GM23338 (cell line): ENCODE measurements around the gene SLC17A6. TPM values are rescaled to one million over a fixed set of nuclear protein-coding genes. Genes with fewer than 3 reads are reported as not detected.

Experiments
- ATAC-seq: fragments of 200-7000 bp; cut with Tn5 transposase; 3 replicates; pipeline ENCODE4 v1.9.1; 2020
- DNase-seq: peaks from one replicate; pipeline ENCODE4 v3.0.0-alpha.2; 2015; ENCODE audit warnings: low spot score
- H2AFZ ChIP-seq: fragments of 200-600 bp; sonication (generic); 2 replicates; pipeline ENCODE4 v1.8.0; 2016; ENCODE audit warnings: antibody characterized with exemption, mild to moderate bottlenecking, moderate library complexity
- H3F3A ChIP-seq: fragments of 200-600 bp; sonication (generic); replicated peaks from 2 replicates; pipeline ENCODE4 v1.8.0; 2017; ENCODE audit warnings: antibody characterized with exemption, mixed run types, low read depth
- H3K27ac ChIP-seq: fragments of 200-600 bp; sonication (generic); 2 replicates; pipeline ENCODE4 v1.6.1; 2016; ENCODE audit warnings: low read depth
- H3K27me3 ChIP-seq: fragments of 200-600 bp; sonication (generic); 2 replicates; pipeline ENCODE4 v1.8.0; 2016; ENCODE audit warnings: mild to moderate bottlenecking, mixed run types, moderate library complexity; ENCODE audit not compliant: insufficient read depth
- H3K36me3 ChIP-seq: fragments of 200-600 bp; sonication (generic); 2 replicates; pipeline ENCODE4 v1.8.0; 2016; ENCODE audit warnings: mild to moderate bottlenecking; ENCODE audit not compliant: insufficient read depth
- H3K4me1 ChIP-seq: fragments of 200-600 bp; sonication (generic); 2 replicates; pipeline ENCODE4 v1.8.0; 2016; ENCODE audit warnings: mild to moderate bottlenecking, moderate library complexity; ENCODE audit not compliant: insufficient read depth
- H3K4me2 ChIP-seq: fragments of 200-600 bp; sonication (generic); 2 replicates; pipeline ENCODE4 v1.7.1; 2017; ENCODE audit warnings: mixed run types
- H3K4me3 ChIP-seq: fragments of 200-600 bp; sonication (generic); 2 replicates; pipeline ENCODE4 v1.6.1; 2016; ENCODE audit warnings: mixed run types
- H3K79me2 ChIP-seq: fragments of 200-600 bp; sonication (generic); replicated peaks from 2 replicates; pipeline ENCODE4 v1.8.0; 2017; ENCODE audit warnings: mild to moderate bottlenecking; ENCODE audit not compliant: insufficient read depth
- H3K9me2 ChIP-seq: fragments of 200-600 bp; sonication (generic); 2 replicates; pipeline ENCODE4 v1.8.0; 2017; ENCODE audit not compliant: insufficient read depth
- H4K20me1 ChIP-seq: fragments of 200-600 bp; sonication (generic); replicated peaks from 2 replicates; pipeline ENCODE4 v1.8.0; 2017; ENCODE audit warnings: mild to moderate bottlenecking; ENCODE audit not compliant: insufficient read depth
- H3K27ac Mint-ChIP-seq: 2 replicates; pipeline ENCODE4 v1.8.0; 2020; ENCODE audit warnings: inconsistent platforms, mild to moderate bottlenecking, moderate library complexity, mixed read lengths
- H3K27me3 Mint-ChIP-seq: 3 replicates; pipeline ENCODE4 v1.8.0; 2022; ENCODE audit warnings: low read depth, mild to moderate bottlenecking, moderate library complexity, mixed read lengths, inconsistent platforms; ENCODE audit not compliant: insufficient read depth, poor library complexity
- H3K36me3 Mint-ChIP-seq: 3 replicates; pipeline ENCODE4 v1.8.0; 2021; ENCODE audit warnings: low read depth, mild to moderate bottlenecking, inconsistent platforms, moderate library complexity, mixed read lengths
- H3K4me1 Mint-ChIP-seq: 3 replicates; pipeline ENCODE4 v1.8.0; 2020; ENCODE audit warnings: mild to moderate bottlenecking, inconsistent platforms, mixed read lengths
- H3K4me3 Mint-ChIP-seq: 3 replicates; pipeline ENCODE4 v1.8.0; 2021; ENCODE audit warnings: moderate library complexity, mild to moderate bottlenecking, inconsistent platforms, mixed read lengths
- H3K9me3 Mint-ChIP-seq: 3 replicates; pipeline ENCODE4 v1.8.0; 2020; ENCODE audit warnings: moderate library complexity, mild to moderate bottlenecking, inconsistent platforms, mixed read lengths
- CREB1 ChIP-seq: fragments of 250-450 bp; sonication (Bioruptor Pico); IDR thresholded peaks from 2 replicates; pipeline ENCODE4 v1.5.0; 2020; ENCODE audit warnings: low read depth, mild to moderate bottlenecking, moderate library complexity
- EZH2 ChIP-seq: fragments of 200-600 bp; sonication (generic); IDR thresholded peaks from one replicate; pipeline ENCODE4 v1.8.0; 2017; ENCODE audit warnings: antibody characterized with exemption, mild to moderate bottlenecking, low read depth; ENCODE audit not compliant: unreplicated experiment
- EZH2phosphoT487 ChIP-seq: fragments of 200-600 bp; sonication (generic); IDR thresholded peaks from one replicate; pipeline ENCODE4 v1.8.1; 2018; ENCODE audit warnings: antibody characterized with exemption; ENCODE audit not compliant: unreplicated experiment
- NANOG ChIP-seq: IDR thresholded peaks from 2 replicates; pipeline ENCODE4 v1.6.1; 2016; ENCODE audit warnings: antibody characterized with exemption, borderline replicate concordance
- POLR2AphosphoS5 ChIP-seq: IDR thresholded peaks from 2 replicates; pipeline ENCODE4 v1.6.1; 2016; ENCODE audit warnings: antibody characterized with exemption, low read depth
- STAT1 ChIP-seq: IDR thresholded peaks from one replicate; pipeline ENCODE4 v1.6.1; 2016; ENCODE audit warnings: antibody characterized with exemption; ENCODE audit not compliant: unreplicated experiment
- ZNF114 ChIP-seq: fragments of 250-450 bp; sonication (Bioruptor Pico); IDR thresholded peaks from 2 replicates; pipeline ENCODE4 v1.5.0; 2020; ENCODE audit warnings: mild to moderate bottlenecking, moderate library complexity
- ZNF331 ChIP-seq: fragments of 250-450 bp; sonication (Bioruptor Pico); IDR thresholded peaks from 2 replicates; pipeline ENCODE4 v1.5.0; 2020; ENCODE audit warnings: low read depth, mild to moderate bottlenecking, moderate library complexity
- polyA plus RNA-seq: library from polyadenylated mRNA; unstranded; fragments of >200 nt; fragmentation: Nextera tagmentation; extraction: Ambion mirVana; gene quantifications from 2 replicates; pipeline ENCODE4 v1.2.1, GENCODE V29; 2016
- total RNA-seq: library from RNA; depleted of rRNA; stranded (reverse); fragments of >200 nt; shearing (Covaris generic); gene quantifications from 2 replicates; pipeline ENCODE4 v1.2.3, GENCODE V29; 2014
- TF ChIP-seq, protein P1 (sequence below): IDR thresholded peaks from 2 replicates; pipeline ENCODE4 v1.6.1; 2016; ENCODE audit warnings: antibody characterized with exemption
- TF ChIP-seq, protein P2 (sequence below): IDR thresholded peaks from one replicate; pipeline ENCODE4 v1.6.1; 2018; ENCODE audit warnings: antibody characterized with exemption; ENCODE audit not compliant: unreplicated experiment
- TF ChIP-seq, protein P3 (sequence below), 2 experiments: fragments of 200-600 bp in 1 of 2; sonication (generic) in 1 of 2; conservative IDR thresholded peaks; 2 replicates each; pipeline versions ENCODE4 v1.5.1 to v1.6.1; 2016 to 2017; ENCODE audit warnings: antibody characterized with exemption in 2 of 2, low read depth in 2 of 2, mild to moderate bottlenecking in 2 of 2, moderate library complexity in 1 of 2

The SLC17A6 gene
- total and polyA plus RNA-seq, 2 experiments from 2014 or later: 0.31 TPM

DNA sequence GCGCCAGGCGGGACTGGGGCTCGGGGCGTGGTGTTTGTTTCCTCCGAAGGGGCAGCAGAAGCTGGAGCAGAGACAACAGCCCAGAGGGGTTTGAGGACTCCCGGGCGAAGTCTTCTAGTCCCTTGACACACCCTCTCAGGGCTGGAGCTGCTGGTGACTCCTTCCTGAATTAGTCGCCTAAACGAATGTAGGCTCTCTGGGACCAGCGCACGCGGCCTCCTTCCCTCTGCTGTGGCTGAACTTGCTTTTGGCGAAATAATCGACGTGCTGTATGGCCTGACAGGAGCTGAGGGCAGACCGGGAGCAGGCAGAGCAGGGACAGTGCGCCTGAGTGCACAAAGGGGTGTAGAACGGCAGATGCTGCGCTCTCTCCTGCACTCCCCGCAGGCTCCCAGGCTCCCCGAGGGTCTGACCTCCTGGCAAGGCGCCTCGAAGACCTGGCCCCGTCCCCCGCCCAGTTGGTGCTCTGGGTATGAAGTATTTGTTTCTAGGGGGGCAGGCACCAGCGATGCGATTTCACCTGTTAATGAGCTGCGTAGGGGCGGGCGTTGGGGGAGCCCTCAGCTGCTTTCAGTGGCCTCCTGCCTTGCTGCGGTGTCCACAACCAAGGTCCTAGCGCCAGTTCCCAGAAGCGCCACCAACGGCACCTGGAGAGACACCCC is 5.3 kb downstream of the SLC17A6 start:
- H3K27me3 ChIP-seq: peaks cover 65% of the 10 kb centered on the region
- H3K4me2 ChIP-seq: peak overlapping the region; percentile 86
- no peaks in the 10 kb centered on the region for H4K20me1 ChIP-seq
- ATAC-seq (peak; percentile 59), DNase-seq (peak; percentile 60)
- H3K27me3 Mint-ChIP-seq: peaks cover 44% of the 10 kb centered on the region
- H3K36me3 ChIP-seq: no peaks in the 10 kb centered on the region
- H3K79me2 ChIP-seq: no peaks in the 10 kb centered on the region
- peaks cover 54% of the 10 kb centered on the region for H3K4me1 ChIP-seq
- no peak overlapping the region for H3K27ac ChIP-seq
- peak overlapping the region; percentile 76 for H3K4me3 Mint-ChIP-seq
- peak overlapping the region; percentile 88 for H2AFZ ChIP-seq
- no peaks in the 10 kb centered on the region for H3K36me3 Mint-ChIP-seq
- peak overlapping the region; percentile 65 for H3K4me3 ChIP-seq
- TF ChIP-seq STAT1 (no peak), CREB1 (CRISPR knock-in tag) (no peak), EZH2phosphoT487 (no peak), POLR2AphosphoS5 (0 out of 2 replicates have a peak, but pooled peaks have one; percentile 21), ZNF114 (CRISPR knock-in tag) (no peak), ZNF331 (CRISPR knock-in tag) (no peak), EZH2 (peak; percentile 30)
- TF ChIP-seq, protein P1, sequence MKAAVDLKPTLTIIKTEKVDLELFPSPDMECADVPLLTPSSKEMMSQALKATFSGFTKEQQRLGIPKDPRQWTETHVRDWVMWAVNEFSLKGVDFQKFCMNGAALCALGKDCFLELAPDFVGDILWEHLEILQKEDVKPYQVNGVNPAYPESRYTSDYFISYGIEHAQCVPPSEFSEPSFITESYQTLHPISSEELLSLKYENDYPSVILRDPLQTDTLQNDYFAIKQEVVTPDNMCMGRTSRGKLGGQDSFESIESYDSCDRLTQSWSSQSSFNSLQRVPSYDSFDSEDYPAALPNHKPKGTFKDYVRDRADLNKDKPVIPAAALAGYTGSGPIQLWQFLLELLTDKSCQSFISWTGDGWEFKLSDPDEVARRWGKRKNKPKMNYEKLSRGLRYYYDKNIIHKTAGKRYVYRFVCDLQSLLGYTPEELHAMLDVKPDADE: no peak
- TF ChIP-seq, protein P2, sequence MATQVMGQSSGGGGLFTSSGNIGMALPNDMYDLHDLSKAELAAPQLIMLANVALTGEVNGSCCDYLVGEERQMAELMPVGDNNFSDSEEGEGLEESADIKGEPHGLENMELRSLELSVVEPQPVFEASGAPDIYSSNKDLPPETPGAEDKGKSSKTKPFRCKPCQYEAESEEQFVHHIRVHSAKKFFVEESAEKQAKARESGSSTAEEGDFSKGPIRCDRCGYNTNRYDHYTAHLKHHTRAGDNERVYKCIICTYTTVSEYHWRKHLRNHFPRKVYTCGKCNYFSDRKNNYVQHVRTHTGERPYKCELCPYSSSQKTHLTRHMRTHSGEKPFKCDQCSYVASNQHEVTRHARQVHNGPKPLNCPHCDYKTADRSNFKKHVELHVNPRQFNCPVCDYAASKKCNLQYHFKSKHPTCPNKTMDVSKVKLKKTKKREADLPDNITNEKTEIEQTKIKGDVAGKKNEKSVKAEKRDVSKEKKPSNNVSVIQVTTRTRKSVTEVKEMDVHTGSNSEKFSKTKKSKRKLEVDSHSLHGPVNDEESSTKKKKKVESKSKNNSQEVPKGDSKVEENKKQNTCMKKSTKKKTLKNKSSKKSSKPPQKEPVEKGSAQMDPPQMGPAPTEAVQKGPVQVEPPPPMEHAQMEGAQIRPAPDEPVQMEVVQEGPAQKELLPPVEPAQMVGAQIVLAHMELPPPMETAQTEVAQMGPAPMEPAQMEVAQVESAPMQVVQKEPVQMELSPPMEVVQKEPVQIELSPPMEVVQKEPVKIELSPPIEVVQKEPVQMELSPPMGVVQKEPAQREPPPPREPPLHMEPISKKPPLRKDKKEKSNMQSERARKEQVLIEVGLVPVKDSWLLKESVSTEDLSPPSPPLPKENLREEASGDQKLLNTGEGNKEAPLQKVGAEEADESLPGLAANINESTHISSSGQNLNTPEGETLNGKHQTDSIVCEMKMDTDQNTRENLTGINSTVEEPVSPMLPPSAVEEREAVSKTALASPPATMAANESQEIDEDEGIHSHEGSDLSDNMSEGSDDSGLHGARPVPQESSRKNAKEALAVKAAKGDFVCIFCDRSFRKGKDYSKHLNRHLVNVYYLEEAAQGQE: peak; percentile 5
- H3K9me2 ChIP-seq: no peaks in the 10 kb centered on the region
- H3K27ac Mint-ChIP-seq: no peak overlapping the region
- peaks cover 66% of the 10 kb centered on the region for H3K4me1 Mint-ChIP-seq
- peaks cover 15% of the 10 kb centered on the region; the same call in 1 of the 2 replicates for H3F3A ChIP-seq
- H3K9me3 Mint-ChIP-seq: no peaks in the 10 kb centered on the region

DNA sequence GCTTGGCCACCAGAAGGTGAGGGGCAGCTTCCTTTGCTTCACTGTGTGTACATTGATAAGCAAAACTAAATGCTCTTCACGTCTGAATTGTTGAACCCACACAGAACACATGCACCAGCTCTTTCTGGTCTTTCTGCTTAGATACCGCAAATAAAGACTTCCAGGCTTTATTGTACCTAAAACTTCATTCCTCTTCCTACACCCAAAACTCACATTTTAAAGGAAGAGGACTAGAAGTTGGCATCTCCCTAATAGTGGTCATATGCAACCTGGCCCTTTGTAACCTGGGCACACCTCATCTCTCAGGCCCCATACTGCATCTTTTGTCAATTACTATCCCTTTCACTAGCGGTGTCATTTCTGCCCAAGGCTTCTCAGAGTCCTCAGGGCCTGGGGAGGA is 5.9 kb downstream of the SLC17A6 start:
- Histone ChIP-seq H3K27ac (no peak overlapping the region), H3K36me3 (no peaks in the 10 kb centered on the region), H3K27me3 (peaks cover 64% of the 10 kb centered on the region), H4K20me1 (no peaks in the 10 kb centered on the region), H3K4me2 (peak overlapping the region; percentile 86), H3K4me1 (peaks cover 54% of the 10 kb centered on the region), H3F3A (0 out of 2 replicates have a peak, but pooled peaks cover 13% of the 10 kb centered on the region), H3K79me2 (no peaks in the 10 kb centered on the region), H3K4me3 (peak overlapping the region; percentile 65), H2AFZ (peak overlapping the region; percentile 88), H3K9me2 (no peaks in the 10 kb centered on the region)
- DNase-seq (no peak), ATAC-seq (no peak)
- Mint-ChIP-seq H3K27me3 (peaks cover 41% of the 10 kb centered on the region), H3K27ac (no peak overlapping the region), H3K36me3 (no peaks in the 10 kb centered on the region), H3K9me3 (no peaks in the 10 kb centered on the region), H3K4me3 (peak overlapping the region; percentile 76), H3K4me1 (peaks cover 68% of the 10 kb centered on the region)
- TF ChIP-seq, protein P3, sequence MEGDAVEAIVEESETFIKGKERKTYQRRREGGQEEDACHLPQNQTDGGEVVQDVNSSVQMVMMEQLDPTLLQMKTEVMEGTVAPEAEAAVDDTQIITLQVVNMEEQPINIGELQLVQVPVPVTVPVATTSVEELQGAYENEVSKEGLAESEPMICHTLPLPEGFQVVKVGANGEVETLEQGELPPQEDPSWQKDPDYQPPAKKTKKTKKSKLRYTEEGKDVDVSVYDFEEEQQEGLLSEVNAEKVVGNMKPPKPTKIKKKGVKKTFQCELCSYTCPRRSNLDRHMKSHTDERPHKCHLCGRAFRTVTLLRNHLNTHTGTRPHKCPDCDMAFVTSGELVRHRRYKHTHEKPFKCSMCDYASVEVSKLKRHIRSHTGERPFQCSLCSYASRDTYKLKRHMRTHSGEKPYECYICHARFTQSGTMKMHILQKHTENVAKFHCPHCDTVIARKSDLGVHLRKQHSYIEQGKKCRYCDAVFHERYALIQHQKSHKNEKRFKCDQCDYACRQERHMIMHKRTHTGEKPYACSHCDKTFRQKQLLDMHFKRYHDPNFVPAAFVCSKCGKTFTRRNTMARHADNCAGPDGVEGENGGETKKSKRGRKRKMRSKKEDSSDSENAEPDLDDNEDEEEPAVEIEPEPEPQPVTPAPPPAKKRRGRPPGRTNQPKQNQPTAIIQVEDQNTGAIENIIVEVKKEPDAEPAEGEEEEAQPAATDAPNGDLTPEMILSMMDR (conservative IDR thresholded peaks at IDR 0.05; ENCODE audit: low read depth in 2 of 2): no peak
- TF ChIP-seq, protein P2: no peak
- TF ChIP-seq NANOG (no peak), EZH2phosphoT487 (no peak), CREB1 (CRISPR knock-in tag) (no peak), EZH2 (no peak), STAT1 (no peak), ZNF331 (CRISPR knock-in tag) (no peak), ZNF114 (CRISPR knock-in tag) (no peak)
- TF ChIP-seq, protein P1: no peak
